BJ (cell line): ENCODE results near the gene RRM2. TPM values are rescaled to one million over a fixed set of nuclear protein-coding genes. Genes with fewer than 3 reads are reported as not detected.
"Not testable (repeated sequence)": the region's sequence is repeated elsewhere in the genome, so short reads cannot be mapped to it uniquely, and the experiment has no call there.

Experiments used
- CTCF ChIA-PET: fragments of 350-600 bp; formaldehyde crosslinking; extraction: SDS; loops from one replicate; lab custom pipeline; 2021; ENCODE audit warnings: antibody characterized with exemption, inconsistent platforms; lab: Yijun Ruan, JAX
- POLR2A ChIA-PET: fragments of 300-600 bp; sonication (Branson Sonifier 250); formaldehyde crosslinking; extraction: SDS; loops from one replicate; lab custom pipeline; 2021; ENCODE audit warnings: antibody characterized with exemption; lab: Charles Lee
- DNase-seq: peaks from one replicate; pipeline ENCODE4 v3.0.0-alpha.2; 2011; ENCODE audit warnings: low read depth
- H3K27me3 ChIP-seq: 2 replicates; pipeline ENCODE4 v1.6.0; 2011; ENCODE audit warnings: low read length; ENCODE audit not compliant: control insufficient read depth, insufficient read depth
- H3K36me3 ChIP-seq: 2 replicates; pipeline ENCODE4 v1.5.1; 2011; ENCODE audit warnings: low read length; ENCODE audit not compliant: control insufficient read depth, insufficient read depth
- H3K4me3 ChIP-seq: 2 replicates; pipeline ENCODE4 v1.5.1; 2011; ENCODE audit warnings: low read depth, mild to moderate bottlenecking, control low read depth, low read length
- CTCF ChIP-seq: IDR thresholded peaks from 2 replicates; pipeline ENCODE4 v1.5.1; 2011; ENCODE audit warnings: low read depth, mild to moderate bottlenecking, control low read depth, inconsistent platforms, low read length, moderate library complexity; ENCODE audit not compliant: insufficient read depth
- polyA plus RNA-seq: library from polyadenylated mRNA; depleted of rRNA; stranded (reverse); fragments of >200 nt; gene quantifications from 2 replicates; pipeline ENCODE4 v1.2.3, GENCODE V29; 2011

The RRM2 gene
- polyA plus RNA-seq, 1 experiment: 23.5 TPM

GRCh38 chr2:10096641-10097040 lies 25.9 kb upstream of the RRM2 start:
- Histone ChIP-seq H3K4me3 (no peak overlapping the region), H3K36me3 (no peaks in the 10 kb centered on the region), H3K27me3 (peaks cover 2% of the 10 kb centered on the region; the same call in 1 of the 2 replicates)
- no peak for TF ChIP-seq CTCF
- ChIA-PET CTCF (interaction anchor here (0.6 to 6.3 kb wide), 23 partner anchors 11 to 588 kb away, joined by 3 to 118 read pairs (median 5); partner anchors contain the start of genes CYS1 and HPCAL1), POLR2A (no interaction called here)
- DNase-seq: no peak

GRCh38 chr2:10097352-10098148 lies 25.0 kb upstream of the RRM2 start:
- ChIA-PET CTCF (interaction anchor here (0.6 to 6.3 kb wide), 28 partner anchors 10 to 588 kb away, joined by 3 to 118 read pairs (median 4); partner anchors contain the start of genes CYS1 and HPCAL1), POLR2A (no interaction called here)
- H3K27me3 ChIP-seq: no peaks in the 10 kb centered on the region
- no peak for DNase-seq
- H3K4me3 ChIP-seq: no peak overlapping the region
- peak; percentile 99 for TF ChIP-seq CTCF
- H3K36me3 ChIP-seq: no peaks in the 10 kb centered on the region

GRCh38 chr2:10101491-10101890 lies 21.0 kb upstream of the RRM2 start:
- DNase-seq: no peak
- ChIA-PET CTCF (interaction anchor here (1.0 to 2.1 kb wide), 3 partner anchors 22 to 333 kb away, joined by 4 to 9 read pairs (median 5); no protein-coding TSS in a partner anchor), POLR2A (no interaction called here)
- Histone ChIP-seq H3K27me3 (no peaks in the 10 kb centered on the region), H3K4me3 (no peak overlapping the region), H3K36me3 (no peaks in the 10 kb centered on the region)
- no peak for TF ChIP-seq CTCF

GRCh38 chr2:10103179-10103578 lies 19.4 kb upstream of the RRM2 start:
- CTCF ChIA-PET: interaction anchor here (1.2 to 1.7 kb wide), 3 partner anchors 11 to 332 kb away, joined by 3 to 6 read pairs (median 5); no protein-coding TSS in a partner anchor
- DNase-seq: no peak
- no peak for TF ChIP-seq CTCF
- no peaks in the 10 kb centered on the region for H3K27me3 ChIP-seq
- H3K36me3 ChIP-seq: no peaks in the 10 kb centered on the region
- H3K4me3 ChIP-seq: no peak overlapping the region
- POLR2A ChIA-PET: no interaction called here

GRCh38 chr2:10104906-10105305 lies 17.6 kb upstream of the RRM2 start:
- H3K36me3 ChIP-seq, POLR2A ChIA-PET: not testable (repeated sequence)

More at GRCh38 chr2:10104906-10105305, 17.6 kb upstream of the RRM2 start:
- CTCF ChIA-PET: interaction anchor here (1.7 kb wide), 1 partner anchor 33 kb away, joined by 6 read pairs; no protein-coding TSS in a partner anchor
- H3K27me3 ChIP-seq, H3K4me3 ChIP-seq, DNase-seq: not testable (repeated sequence)
